OCI-M2 (cell line): ENCODE data around the gene RRP15.

Experiments used
- DNase-seq: peaks from one replicate; lab custom pipeline; 2025; ENCODE audit not compliant: unreplicated experiment; lab: John Stamatoyannopoulos, UW

The RRP15 gene

GRCh38 chr1:218382261-218382660 lies 97.2 kb downstream of the RRP15 start:
- no peak for DNase-seq

DNA sequence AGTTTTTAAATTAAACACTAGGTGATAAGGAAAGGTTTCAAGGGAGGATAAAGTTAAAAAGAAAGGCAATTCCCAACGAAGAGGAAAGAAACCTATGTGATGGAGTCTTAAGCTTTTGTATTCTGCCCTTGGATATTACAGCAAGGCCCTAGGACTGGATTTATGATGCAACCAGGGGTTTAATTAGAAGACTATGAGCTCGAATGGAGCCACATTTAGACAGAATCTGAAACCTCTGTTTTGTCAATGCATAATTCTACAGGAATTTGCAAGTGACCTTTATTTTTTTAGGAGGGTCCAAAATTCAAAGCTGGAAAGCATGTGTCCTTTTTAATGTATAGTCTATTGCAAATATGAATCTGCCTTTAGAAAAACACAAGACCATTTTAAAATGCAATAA lies 98.0 kb downstream of the RRP15 start:
- DNase-seq = no peak

DNA sequence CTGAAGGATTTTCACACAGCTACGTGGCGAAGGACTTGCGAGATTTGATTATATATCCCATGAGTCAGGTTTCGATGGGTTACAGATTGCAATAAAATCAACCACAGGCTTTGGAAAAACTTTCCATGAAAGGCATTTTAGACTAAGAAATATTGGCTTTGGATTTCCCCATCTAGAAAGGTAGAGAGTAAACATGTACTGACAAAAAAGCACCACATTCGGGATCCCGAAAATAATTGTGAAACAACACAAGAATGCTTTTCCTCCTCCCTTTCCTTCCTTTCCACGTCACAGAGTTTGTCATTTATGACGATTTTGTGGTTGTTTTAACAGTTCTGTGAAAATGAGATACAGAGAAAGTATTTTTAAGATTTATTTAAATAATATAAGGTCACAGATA lies 98.6 kb downstream of the RRP15 start:
- no peak for DNase-seq

- no peak for DNase-seq
These were observed 99.5 kb downstream of the RRP15 start for GRCh38 chr1:218384581-218384993.
